Measurements from ENCODE around the gene MEN1. TPM values are rescaled to one million over a fixed set of nuclear protein-coding genes. Genes with fewer than 3 reads are reported as not detected.

The MEN1 gene
- total RNA-seq, 2 experiments from 2014 or later = 16.4 to 17.7 TPM

DNA sequence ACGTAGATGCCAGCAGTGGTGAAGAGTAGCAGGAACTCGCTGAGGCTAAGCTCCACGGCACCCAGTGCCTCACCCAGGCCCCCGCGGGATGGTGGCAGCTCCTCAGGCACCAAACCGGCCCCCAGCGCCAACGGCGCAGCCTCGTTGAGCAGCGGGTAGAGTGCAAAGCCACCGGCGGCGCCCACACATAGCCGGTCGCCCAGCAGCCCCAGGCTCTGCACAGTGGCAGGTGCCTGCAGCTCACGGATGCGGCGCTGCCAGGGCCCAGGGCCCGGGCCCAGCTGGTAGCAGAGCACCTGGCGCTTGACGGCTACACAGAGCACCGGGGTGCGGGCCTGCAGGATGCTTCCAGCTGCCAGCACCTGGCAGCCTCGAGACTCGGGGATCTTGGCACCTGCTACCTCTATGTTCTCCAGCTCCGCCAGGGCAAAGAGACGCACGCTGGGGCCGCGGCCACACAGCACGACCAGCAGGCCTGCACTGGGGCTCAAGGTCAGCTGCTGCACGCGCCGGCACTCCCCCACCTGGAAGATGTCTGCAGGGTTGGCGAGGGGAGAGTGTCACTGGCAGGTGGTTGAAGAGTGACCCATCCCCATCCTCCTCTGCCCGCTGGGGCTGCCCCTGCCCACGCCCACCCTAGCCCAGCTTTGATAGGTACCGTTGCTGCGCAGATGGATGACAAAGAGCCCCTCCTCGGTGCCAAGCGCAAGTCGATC lies 19.3 kb upstream of the MEN1 start:
- Histone ChIP-seq H3K27me3 (ENCODE audit: control insufficient read depth in 1 of 2, insufficient read depth in 2 of 2, low read length in 2 of 2) (no peaks in the 10 kb centered on the region), H3K36me3 (ENCODE audit: insufficient read depth, low read length) (peaks cover 18% of the 10 kb centered on the region), H3K9me3 (ENCODE audit: control insufficient read depth in 1 of 2, insufficient read depth in 1 of 2, low read length in 2 of 2) (no peaks in the 10 kb centered on the region), H3K27ac (ENCODE audit: low read depth in 1 of 2, low read length in 2 of 2) (no peak overlapping the region), H3K4me3 (ENCODE audit: low read length) (no peak overlapping the region), H3K4me1 (ENCODE audit: insufficient read depth, low read length) (no peaks in the 10 kb centered on the region)
- intact Hi-C loops (cut with DNase I, micrococcal nuclease) = no loop called here
- no peaks in the 10 kb centered on the region for H3K27me3 Mint-ChIP-seq
- H3K4me3 Mint-ChIP-seq = no peak overlapping the region
- H3K9me3 Mint-ChIP-seq = no peaks in the 10 kb centered on the region
- no peak for ATAC-seq (ENCODE audit: poor library complexity)
- CTCF ChIA-PET = no interaction called here
- peaks cover 14% of the 10 kb centered on the region for H3K36me3 Mint-ChIP-seq (ENCODE audit: low read depth)
- no peaks in the 10 kb centered on the region for H3K4me1 Mint-ChIP-seq (ENCODE audit: low read depth)
- TF ChIP-seq, protein P1, sequence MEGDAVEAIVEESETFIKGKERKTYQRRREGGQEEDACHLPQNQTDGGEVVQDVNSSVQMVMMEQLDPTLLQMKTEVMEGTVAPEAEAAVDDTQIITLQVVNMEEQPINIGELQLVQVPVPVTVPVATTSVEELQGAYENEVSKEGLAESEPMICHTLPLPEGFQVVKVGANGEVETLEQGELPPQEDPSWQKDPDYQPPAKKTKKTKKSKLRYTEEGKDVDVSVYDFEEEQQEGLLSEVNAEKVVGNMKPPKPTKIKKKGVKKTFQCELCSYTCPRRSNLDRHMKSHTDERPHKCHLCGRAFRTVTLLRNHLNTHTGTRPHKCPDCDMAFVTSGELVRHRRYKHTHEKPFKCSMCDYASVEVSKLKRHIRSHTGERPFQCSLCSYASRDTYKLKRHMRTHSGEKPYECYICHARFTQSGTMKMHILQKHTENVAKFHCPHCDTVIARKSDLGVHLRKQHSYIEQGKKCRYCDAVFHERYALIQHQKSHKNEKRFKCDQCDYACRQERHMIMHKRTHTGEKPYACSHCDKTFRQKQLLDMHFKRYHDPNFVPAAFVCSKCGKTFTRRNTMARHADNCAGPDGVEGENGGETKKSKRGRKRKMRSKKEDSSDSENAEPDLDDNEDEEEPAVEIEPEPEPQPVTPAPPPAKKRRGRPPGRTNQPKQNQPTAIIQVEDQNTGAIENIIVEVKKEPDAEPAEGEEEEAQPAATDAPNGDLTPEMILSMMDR (IDR thresholded peaks at IDR 0.05) = no peak
- H3K27ac Mint-ChIP-seq = no peak overlapping the region
- POLR2A ChIA-PET = interaction anchor here (0.9 kb wide), 1 partner anchor 19 kb away, joined by 3 read pairs; the partner anchor contains the start of gene MEN1
- no peak for DNase-seq

DNA sequence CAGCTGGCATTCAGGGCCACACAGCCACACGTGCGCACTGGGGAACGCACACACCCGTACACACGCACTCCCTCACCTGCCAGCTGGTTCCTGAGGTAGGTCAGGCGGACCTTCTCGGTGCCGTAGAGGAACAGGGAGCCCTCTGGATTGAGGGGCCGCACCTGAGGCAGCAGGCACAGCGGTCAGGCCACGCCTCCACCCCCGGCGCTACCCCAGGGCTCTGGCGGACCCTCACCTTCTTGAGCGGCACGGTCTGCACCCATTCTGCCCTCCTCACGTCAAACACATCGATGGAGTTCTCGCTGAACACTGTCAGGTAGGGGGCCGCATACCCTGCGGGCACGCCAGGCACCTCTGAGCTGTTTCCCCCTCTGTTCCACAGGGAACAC lies 17.1 kb upstream of the MEN1 start:
- Histone ChIP-seq H3K27me3 (ENCODE audit: control insufficient read depth in 1 of 2, insufficient read depth in 2 of 2, low read length in 2 of 2) (no peaks in the 10 kb centered on the region), H3K27ac (ENCODE audit: low read depth in 1 of 2, low read length in 2 of 2) (no peak overlapping the region), H3K4me3 (ENCODE audit: low read length) (no peak overlapping the region), H3K36me3 (ENCODE audit: insufficient read depth, low read length) (peaks cover 5% of the 10 kb centered on the region), H3K4me1 (ENCODE audit: insufficient read depth, low read length) (no peaks in the 10 kb centered on the region), H3K9me3 (ENCODE audit: control insufficient read depth in 1 of 2, insufficient read depth in 1 of 2, low read length in 2 of 2) (no peaks in the 10 kb centered on the region)
- no peak overlapping the region for H3K4me3 Mint-ChIP-seq
- no peaks in the 10 kb centered on the region for H3K9me3 Mint-ChIP-seq
- POLR2A ChIA-PET = no interaction called here
- peaks cover 14% of the 10 kb centered on the region for H3K36me3 Mint-ChIP-seq (ENCODE audit: low read depth)
- intact Hi-C loops (cut with DNase I, micrococcal nuclease) = no loop called here
- ATAC-seq (ENCODE audit: poor library complexity) = no peak
- CTCF ChIA-PET = no interaction called here
- no peak overlapping the region for H3K27ac Mint-ChIP-seq
- H3K27me3 Mint-ChIP-seq = no peaks in the 10 kb centered on the region
- H3K4me1 Mint-ChIP-seq (ENCODE audit: low read depth) = no peaks in the 10 kb centered on the region
- TF ChIP-seq, protein P1 (IDR thresholded peaks at IDR 0.05) = no peak
- DNase-seq = peak in 1 of 14 experiments; percentile 28

DNA sequence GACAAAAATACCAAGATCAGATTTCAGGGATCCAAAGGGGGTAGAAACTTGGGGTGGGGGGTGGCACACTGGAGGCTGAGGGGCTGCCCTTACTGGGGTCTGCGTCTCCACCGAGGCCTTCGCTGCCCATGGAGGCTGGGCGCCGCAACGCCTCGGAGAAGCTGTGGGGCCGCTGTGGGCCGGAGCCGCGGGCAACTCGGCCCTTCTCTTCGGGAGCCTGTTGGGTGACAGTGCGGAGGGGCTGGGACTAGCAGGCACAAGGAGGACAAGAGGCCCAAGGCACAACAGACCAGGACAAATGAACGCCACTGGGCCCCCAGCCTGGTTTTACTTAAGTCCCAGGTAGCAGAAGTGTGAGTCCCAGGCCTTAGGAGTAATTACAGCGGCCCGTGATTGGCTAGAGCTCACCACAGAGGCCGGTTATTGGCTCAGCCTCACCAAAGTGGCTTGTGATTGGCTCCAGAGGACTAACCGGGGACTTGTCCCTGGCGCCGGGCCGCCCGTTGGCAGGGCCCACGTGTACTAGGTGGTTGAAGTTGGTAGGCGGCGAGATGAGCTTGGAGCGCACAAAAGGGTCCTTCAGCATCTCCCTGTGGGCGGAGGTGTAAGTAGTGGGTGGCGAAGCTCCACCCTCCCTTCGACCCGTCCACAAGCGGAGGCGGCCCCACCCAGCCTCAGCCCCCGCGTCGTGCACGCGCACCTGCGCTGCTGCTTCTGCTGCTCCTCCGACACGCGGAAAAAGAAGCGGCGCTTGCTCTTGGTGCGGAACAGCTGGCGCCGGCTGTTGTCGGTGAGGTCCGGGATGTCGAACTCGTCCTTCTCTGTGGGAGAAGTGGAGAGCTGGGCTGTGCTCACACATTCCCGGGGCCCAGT lies 16.5 kb upstream of the MEN1 start:
- Mint-ChIP-seq H3K4me1 (ENCODE audit: low read depth) (no peaks in the 10 kb centered on the region), H3K4me3 (no peak overlapping the region), H3K27me3 (no peaks in the 10 kb centered on the region), H3K27ac (no peak overlapping the region), H3K36me3 (ENCODE audit: low read depth) (peaks cover 10% of the 10 kb centered on the region), H3K9me3 (no peaks in the 10 kb centered on the region)
- Histone ChIP-seq H3K27ac (ENCODE audit: low read depth in 1 of 2, low read length in 2 of 2) (no peak overlapping the region), H3K4me3 (ENCODE audit: low read length) (no peak overlapping the region), H3K27me3 (ENCODE audit: control insufficient read depth in 1 of 2, insufficient read depth in 2 of 2, low read length in 2 of 2) (no peaks in the 10 kb centered on the region), H3K9me3 (ENCODE audit: control insufficient read depth in 1 of 2, insufficient read depth in 1 of 2, low read length in 2 of 2) (no peaks in the 10 kb centered on the region), H3K4me1 (ENCODE audit: insufficient read depth, low read length) (no peaks in the 10 kb centered on the region), H3K36me3 (ENCODE audit: insufficient read depth, low read length) (peaks cover 5% of the 10 kb centered on the region)
- TF ChIP-seq, protein P1 (IDR thresholded peaks at IDR 0.05) = no peak
- ChIA-PET CTCF (no interaction called here), POLR2A (no interaction called here)
- intact Hi-C loops (cut with DNase I, micrococcal nuclease) = no loop called here
- no peak for DNase-seq
- ATAC-seq (ENCODE audit: poor library complexity) = no peak

Data from CD4-positive, alpha-beta T cell (primary cell).